HepG2 (cell line): Measurements from ENCODE around the gene SIGLEC15. TPM values are rescaled to one million over a fixed set of nuclear protein-coding genes. Genes with fewer than 3 reads are reported as not detected.
"Not testable (repeated sequence)": the region's sequence is repeated elsewhere in the genome, so short reads cannot be mapped to it uniquely, and the experiment has no call there.

Experiments used
- ATAC-seq: fragments of 200-7000 bp; cut with Tn5 transposase; 3 replicates; pipeline ENCODE4 v1.9.1; 2020; ENCODE audit warnings: mild to moderate bottlenecking, moderate library complexity
- BruUV-seq: library from RNA; stranded (reverse); fragments of 400-500 nt; replicated peaks from 2 replicates; lab custom pipeline; 2021; lab: Mats Ljungman, UMichigan
- CTCF ChIA-PET: fragments of 300-600 bp; formaldehyde crosslinking; extraction: SDS; loops from one replicate; lab custom pipeline; 2021; ENCODE audit warnings: low total read pairs, inconsistent platforms, low intra/inter-chr PET ratio; lab: Yijun Ruan, JAX
- POLR2A ChIA-PET: fragments of 350-600 bp; sonication (Branson Sonifier 250); formaldehyde crosslinking; loops from one replicate; lab custom pipeline; 2020; ENCODE audit warnings: antibody characterized with exemption, inconsistent platforms; lab: Yijun Ruan, JAX
- DNase-seq: peaks from one replicate; pipeline ENCODE4 v3.0.0-alpha.2; 2015; ENCODE audit warnings: low spot score
- FAIRE-seq: peaks from 3 replicates; lab custom pipeline; 2011; peaks lifted over from hg19 to GRCh38; lab: Jason Lieb, UNC
- H2AFZ ChIP-seq: one replicate; pipeline ENCODE4 v1.6.1; 2011; ENCODE audit warnings: low read length, inconsistent platforms
- H3K27ac ChIP-seq: fragments of 300-600 bp; 3 replicates; pipeline ENCODE4 v1.8.0; 2011; ENCODE audit warnings: mixed run types, mild to moderate bottlenecking, mixed read lengths, low read length, inconsistent platforms; ENCODE audit not compliant: insufficient read depth; ENCODE audit errors: extremely low read length
- H3K27me3 ChIP-seq, 2 experiments: fragments of 200-600 bp in 1 of 2; 2 replicates in 1 of 2; 3 replicates in 1 of 2; pipeline versions ENCODE4 v1.6.0 to v1.8.0; 2011; ENCODE audit warnings: low read length in 2 of 2, mild to moderate bottlenecking in 2 of 2, moderate library complexity in 2 of 2, inconsistent platforms in 1 of 2; ENCODE audit not compliant: insufficient read depth in 2 of 2, control insufficient read depth in 1 of 2
- H3K36me3 ChIP-seq, 2 experiments: fragments of 200-600 bp in 1 of 2; replicated peaks in 1 of 2; 2 replicates in 1 of 2; 3 replicates in 1 of 2; pipeline versions ENCODE4 v1.5.1 to v1.8.0; 2011; ENCODE audit warnings: low read length in 2 of 2, inconsistent platforms in 1 of 2; ENCODE audit not compliant: insufficient read depth in 2 of 2, control insufficient read depth in 1 of 2
- H3K4me1 ChIP-seq: 2 replicates; pipeline ENCODE4 v1.5.1; 2012; ENCODE audit warnings: low read length, inconsistent platforms; ENCODE audit not compliant: insufficient read depth
- H3K4me2 ChIP-seq: 2 replicates; pipeline ENCODE4 v1.6.0; 2011; ENCODE audit warnings: low read depth, low read length, inconsistent platforms
- H3K4me3 ChIP-seq, 3 experiments: fragments of 200-600 bp in 1 of 3; sonication (generic), shearing (Covaris generic) in 1 of 3; replicated peaks in 1 of 3; 2 replicates each; pipeline ENCODE4 v1.5.1; 2011 to 2016; ENCODE audit warnings: low read length in 3 of 3, inconsistent platforms in 2 of 3, low read depth in 2 of 3, mild to moderate bottlenecking in 2 of 3, control low read depth in 1 of 3, mixed read lengths in 1 of 3; ENCODE audit not compliant: insufficient read depth in 1 of 3
- H3K79me2 ChIP-seq: one replicate; pipeline ENCODE4 v1.6.1; 2011; ENCODE audit warnings: low read length, inconsistent platforms; ENCODE audit not compliant: insufficient read depth
- H3K9ac ChIP-seq: 2 replicates; pipeline ENCODE4 v1.6.0; 2011; ENCODE audit warnings: mild to moderate bottlenecking, low read depth, low read length, inconsistent platforms; ENCODE audit not compliant: insufficient read depth
- H3K9me3 ChIP-seq: 2 replicates; pipeline ENCODE4 v1.5.1; 2012; ENCODE audit warnings: mild to moderate bottlenecking, low read length
- H4K20me1 ChIP-seq: 2 replicates; pipeline ENCODE4 v1.6.0; 2011; ENCODE audit warnings: inconsistent platforms, mild to moderate bottlenecking, low read length, moderate library complexity; ENCODE audit not compliant: insufficient read depth
- POLR2G ChIP-seq: fragments of 200-400 bp; formaldehyde crosslinking; IDR thresholded peaks from 2 replicates; pipeline ENCODE4 v1.6.1; 2018; ENCODE audit warnings: mild to moderate bottlenecking, low read depth, low read length, moderate library complexity
- ZNF782 ChIP-seq: sonication (generic); formaldehyde crosslinking; IDR thresholded peaks from 2 replicates; pipeline ENCODE4 v1.4.0; 2020; ENCODE audit warnings: missing genetic modification reagents, mild to moderate bottlenecking, borderline replicate concordance
- WGBS: methylation state at CpG from one replicate; pipeline ENCODE4 v1.1.6; 2017; ENCODE audit warnings: low lambda C conversion rate; 5-methylcytosine and 5-hydroxymethylcytosine counted together
- in situ Hi-C: cut with HindIII; loops from 2 replicates; pipeline ENCODE4 v1.10.0; 2017; ENCODE audit warnings: low pct_unique_long_range_greater_than_20kb; ENCODE audit not compliant: extremely low pct_ligation_motif_present
- intact Hi-C: fragments of 100-400 bp; cut with micrococcal nuclease; formaldehyde crosslinking; loops from one replicate; pipeline ENCODE4 v1.10.0; 2022; ENCODE audit not compliant: unreplicated experiment
- polyA plus RNA-seq, 8 experiments: library from polyadenylated mRNA; depleted of rRNA in 3 of 8; stranded (reverse) in 7 of 8; unstranded in 1 of 8; fragments of >200 nt; fragmentation: Illumina TruSeq in 4 of 8; extraction: Trizol in 4 of 8; gene quantifications; 2 replicates each; pipeline versions ENCODE4 v1.2.1 to v1.2.3, GENCODE V29; 2011 to 2016; ENCODE audit warnings: low read depth in 4 of 8, missing spikeins in 1 of 8, mixed read lengths in 1 of 8; ENCODE audit not compliant: insufficient read depth in 1 of 8
- total RNA-seq, 5 experiments: library from RNA; depleted of rRNA; stranded (reverse); fragments of >200 nt; fragmentation: Illumina TruSeq; extraction: Trizol; gene quantifications; 2 replicates each; pipeline ENCODE4 v1.2.3, GENCODE V29; 2016; ENCODE audit warnings: low read depth in 1 of 5
- TF ChIP-seq, protein P1 (sequence below): sonication (generic); formaldehyde crosslinking; IDR thresholded peaks from 2 replicates; pipeline ENCODE4 v1.4.0; 2020; ENCODE audit warnings: mild to moderate bottlenecking, missing genetic modification reagents

The SIGLEC15 gene
- total and polyA plus RNA-seq, 2 of the 13 experiments (the other 11 are each of a cell fraction or from before 2014, with no cell fraction given), result not detected

DNA sequence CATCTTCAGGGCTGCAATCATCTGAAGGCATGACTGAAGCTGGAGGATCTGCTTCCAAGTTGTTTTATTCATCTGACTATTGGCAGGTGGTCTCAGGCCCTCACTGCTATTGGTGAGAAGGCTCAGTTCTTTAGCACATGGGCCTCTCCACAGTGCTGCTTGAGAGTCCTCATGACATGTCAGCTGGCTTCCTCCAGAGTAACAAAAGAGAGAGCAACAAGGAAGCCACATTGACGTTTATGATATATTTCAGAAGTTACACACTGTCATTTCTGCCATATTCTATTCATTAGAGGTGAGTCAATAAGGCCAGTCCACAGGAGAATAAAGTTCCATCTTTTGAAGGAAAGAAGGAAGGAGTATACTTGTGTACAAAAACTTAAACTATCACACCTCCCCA, 7.9 kb upstream of the SIGLEC15 start (continued):
- TF ChIP-seq, protein P1, sequence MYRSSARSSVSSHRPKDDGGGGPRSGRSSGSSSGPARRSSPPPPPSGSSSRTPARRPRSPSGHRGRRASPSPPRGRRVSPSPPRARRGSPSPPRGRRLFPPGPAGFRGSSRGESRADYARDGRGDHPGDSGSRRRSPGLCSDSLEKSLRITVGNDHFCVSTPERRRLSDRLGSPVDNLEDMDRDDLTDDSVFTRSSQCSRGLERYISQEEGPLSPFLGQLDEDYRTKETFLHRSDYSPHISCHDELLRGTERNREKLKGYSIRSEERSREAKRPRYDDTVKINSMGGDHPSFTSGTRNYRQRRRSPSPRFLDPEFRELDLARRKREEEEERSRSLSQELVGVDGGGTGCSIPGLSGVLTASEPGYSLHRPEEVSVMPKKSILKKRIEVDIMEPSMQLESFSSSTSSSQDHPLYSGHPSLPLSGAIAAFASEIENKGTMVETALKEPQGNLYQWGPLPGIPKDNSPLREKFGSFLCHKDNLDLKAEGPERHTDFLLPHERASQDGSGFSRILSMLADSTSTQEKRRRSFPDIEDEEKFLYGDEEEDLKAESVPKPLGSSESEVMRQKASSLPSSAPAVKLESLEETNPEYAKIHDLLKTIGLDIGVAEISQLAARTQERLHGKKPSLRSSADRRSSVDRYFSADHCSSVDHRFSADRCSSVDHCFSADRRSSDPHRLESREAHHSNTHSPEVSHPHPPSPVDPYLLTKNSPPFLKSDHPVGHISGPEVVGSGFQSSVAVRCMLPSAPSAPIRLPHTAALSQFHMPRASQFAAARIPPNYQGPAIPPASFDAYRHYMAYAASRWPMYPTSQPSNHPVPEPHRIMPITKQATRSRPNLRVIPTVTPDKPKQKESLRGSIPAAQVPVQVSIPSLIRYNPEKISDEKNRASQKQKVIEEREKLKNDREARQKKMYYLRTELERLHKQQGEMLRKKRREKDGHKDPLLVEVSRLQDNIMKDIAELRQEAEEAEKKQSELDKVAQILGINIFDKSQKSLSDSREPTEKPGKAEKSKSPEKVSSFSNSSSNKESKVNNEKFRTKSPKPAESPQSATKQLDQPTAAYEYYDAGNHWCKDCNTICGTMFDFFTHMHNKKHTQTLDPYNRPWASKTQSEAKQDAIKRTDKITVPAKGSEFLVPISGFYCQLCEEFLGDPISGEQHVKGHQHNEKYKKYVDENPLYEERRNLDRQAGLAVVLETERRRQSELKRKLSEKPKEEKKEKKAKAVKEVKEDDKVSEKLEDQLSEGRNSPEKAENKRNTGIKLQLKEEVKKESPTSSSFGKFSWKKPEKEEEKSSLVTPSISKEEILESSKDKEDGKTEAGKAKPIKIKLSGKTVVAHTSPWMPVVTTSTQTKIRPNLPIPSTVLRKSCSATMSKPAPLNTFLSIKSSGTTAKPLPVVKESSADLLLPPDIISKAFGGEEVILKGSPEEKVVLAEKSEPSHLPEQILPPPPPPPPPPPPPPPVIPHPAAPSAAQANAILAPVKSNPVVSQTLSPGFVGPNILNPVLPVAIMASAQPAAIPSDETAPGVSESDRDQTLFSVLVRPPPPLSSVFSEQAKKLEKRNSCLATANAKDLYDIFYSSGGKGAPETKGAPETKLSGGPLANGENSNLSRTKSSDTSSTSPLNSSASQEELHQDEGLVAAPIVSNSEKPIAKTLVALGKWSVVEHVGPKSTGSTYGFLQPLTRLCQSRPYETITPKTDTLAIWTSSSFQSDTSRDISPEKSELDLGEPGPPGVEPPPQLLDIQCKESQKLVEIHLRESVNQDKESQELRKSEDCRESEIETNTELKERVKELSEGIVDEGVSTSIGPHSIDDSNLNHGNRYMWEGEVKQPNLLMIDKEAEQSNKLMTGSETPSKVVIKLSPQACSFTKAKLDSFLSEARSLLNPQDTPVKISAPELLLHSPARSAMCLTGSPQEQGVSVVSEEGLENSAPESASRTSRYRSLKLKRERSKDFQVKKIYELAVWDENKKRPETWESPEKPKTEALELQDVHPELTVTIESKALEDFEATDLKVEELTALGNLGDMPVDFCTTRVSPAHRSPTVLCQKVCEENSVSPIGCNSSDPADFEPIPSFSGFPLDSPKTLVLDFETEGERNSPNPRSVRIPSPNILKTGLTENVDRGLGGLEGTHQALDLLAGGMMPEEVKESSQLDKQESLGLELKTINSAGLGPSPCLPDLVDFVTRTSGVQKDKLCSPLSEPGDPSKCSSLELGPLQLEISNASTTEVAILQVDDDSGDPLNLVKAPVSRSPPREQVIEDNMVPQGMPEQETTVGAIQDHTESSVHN (CRISPR knock-in tag), result no peak
- TF ChIP-seq POLR2G (no peak), ZNF782 (no peak)

GRCh38 chr18:45818765-45819164, 6.7 kb upstream of the SIGLEC15 start:
- H3K27ac ChIP-seq, H3K4me2 ChIP-seq, H4K20me1 ChIP-seq, H3K4me1 ChIP-seq, H3K27me3 ChIP-seq, POLR2A ChIA-PET, in situ Hi-C loops, DNase-seq, H2AFZ ChIP-seq, H3K9me3 ChIP-seq, FAIRE-seq, intact Hi-C loops, CTCF ChIA-PET, H3K9ac ChIP-seq, H3K79me2 ChIP-seq, H3K4me3 ChIP-seq, ATAC-seq, BruUV-seq, H3K36me3 ChIP-seq: not testable (repeated sequence)
- 50% methylated on average over 8 of the region's 8 CpGs for WGBS
